ENCODE data around the gene FGFBP2.

DNA sequence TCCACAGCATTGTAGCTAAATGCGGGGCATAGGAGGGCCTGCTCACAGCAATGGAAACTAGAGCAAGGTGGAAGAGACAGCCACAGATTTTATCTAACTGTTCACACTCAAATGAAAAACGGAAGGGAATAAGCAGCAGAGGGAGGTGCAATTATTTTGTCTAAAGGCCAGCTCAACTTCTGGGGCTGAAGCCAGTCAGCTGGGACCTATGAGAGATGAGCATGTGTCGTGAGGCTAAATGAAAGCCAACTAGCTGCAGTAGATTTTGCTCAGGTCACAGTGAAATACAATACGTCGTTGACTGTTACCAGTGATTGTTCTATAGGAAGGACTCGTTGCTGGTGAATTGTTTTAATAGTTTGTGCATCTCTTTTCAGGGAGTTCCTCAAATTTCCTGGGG lies 26.4 kb upstream of the FGFBP2 start:
- TF ChIP-seq, protein P1, sequence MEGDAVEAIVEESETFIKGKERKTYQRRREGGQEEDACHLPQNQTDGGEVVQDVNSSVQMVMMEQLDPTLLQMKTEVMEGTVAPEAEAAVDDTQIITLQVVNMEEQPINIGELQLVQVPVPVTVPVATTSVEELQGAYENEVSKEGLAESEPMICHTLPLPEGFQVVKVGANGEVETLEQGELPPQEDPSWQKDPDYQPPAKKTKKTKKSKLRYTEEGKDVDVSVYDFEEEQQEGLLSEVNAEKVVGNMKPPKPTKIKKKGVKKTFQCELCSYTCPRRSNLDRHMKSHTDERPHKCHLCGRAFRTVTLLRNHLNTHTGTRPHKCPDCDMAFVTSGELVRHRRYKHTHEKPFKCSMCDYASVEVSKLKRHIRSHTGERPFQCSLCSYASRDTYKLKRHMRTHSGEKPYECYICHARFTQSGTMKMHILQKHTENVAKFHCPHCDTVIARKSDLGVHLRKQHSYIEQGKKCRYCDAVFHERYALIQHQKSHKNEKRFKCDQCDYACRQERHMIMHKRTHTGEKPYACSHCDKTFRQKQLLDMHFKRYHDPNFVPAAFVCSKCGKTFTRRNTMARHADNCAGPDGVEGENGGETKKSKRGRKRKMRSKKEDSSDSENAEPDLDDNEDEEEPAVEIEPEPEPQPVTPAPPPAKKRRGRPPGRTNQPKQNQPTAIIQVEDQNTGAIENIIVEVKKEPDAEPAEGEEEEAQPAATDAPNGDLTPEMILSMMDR (IDR thresholded peaks at IDR 0.05): no peak
- TF ChIP-seq EP300 (IDR thresholded peaks at IDR 0.05): no peak
